Measurements from ENCODE around the gene CPLX3.

Gene CPLX3

DNA sequence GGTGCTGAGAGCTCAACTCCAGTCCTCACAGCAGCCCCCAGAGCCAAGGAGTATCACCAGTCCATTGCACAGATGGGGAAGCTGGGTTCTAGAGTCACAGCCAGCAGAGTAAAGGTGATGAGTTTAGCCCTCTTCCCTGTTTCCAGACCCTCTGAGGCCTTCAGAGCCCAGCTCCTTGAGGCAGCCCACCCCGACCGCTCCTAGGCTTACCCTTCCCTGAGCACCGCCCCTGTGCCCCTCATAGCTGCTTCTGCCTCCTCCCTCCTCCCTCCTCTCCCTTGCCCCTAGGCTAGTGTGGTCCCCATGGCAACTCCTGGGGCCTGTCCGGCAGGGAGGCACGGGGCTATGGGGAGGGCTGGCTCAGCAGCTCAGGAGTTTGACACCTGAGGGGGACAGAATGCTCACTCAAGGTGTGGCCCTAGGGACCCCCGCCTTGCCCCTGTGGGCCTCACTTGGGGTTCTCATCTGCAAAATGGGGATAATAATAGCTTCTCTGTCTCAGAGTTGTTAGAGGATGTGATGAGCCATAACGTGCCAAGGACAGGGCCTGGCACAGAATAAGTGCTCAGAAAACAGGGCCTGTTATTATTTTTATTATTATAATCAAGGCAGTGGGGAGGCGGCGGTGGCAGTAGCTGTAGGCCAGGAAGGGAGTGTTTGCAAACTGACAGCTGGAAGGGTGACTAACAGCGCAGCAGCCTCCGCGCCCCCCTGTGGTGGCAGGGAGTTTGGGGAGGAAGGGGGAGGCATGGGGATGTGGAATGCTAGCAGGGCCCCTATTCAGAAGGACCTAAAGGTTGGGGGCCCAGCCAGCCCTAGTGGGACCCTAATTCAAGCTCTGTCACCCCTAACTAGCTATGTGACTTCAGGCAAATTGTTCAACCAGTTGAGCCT is 33.0 kb upstream of the CPLX3 start:
- peaks cover 3 to 8% of the 10 kb centered on the region in 2 experiments for H3K4me1 ChIP-seq (ENCODE audit: control insufficient read depth in 1 of 2, insufficient read depth in 2 of 2, low read length in 2 of 2)
- H3K4ac ChIP-seq (ENCODE audit: low read depth, low read length), result no peak overlapping the region
- H2AFZ ChIP-seq (ENCODE audit: insufficient read depth, low read length, poor library complexity), result no peak overlapping the region
- no peak overlapping the region for H2BK5ac ChIP-seq (ENCODE audit: low read depth, low read length, poor library complexity)
- H3K23ac ChIP-seq (ENCODE audit: low read length), result no peak overlapping the region
- H4K12ac ChIP-seq (ENCODE audit: low read depth, low read length), result no peak overlapping the region
- H3K14ac ChIP-seq (ENCODE audit: low read length), result no peak overlapping the region
- no peak overlapping the region for H3K18ac ChIP-seq (ENCODE audit: low read length)
- H3K9me3 ChIP-seq (ENCODE audit: insufficient read depth, low read depth, low read length), result peaks cover 1% of the 10 kb centered on the region
- H2BK12ac ChIP-seq (ENCODE audit: low read length), result no peak overlapping the region
- H3K79me2 ChIP-seq (ENCODE audit: control insufficient read depth, insufficient read depth, low read length, poor library complexity), result no peaks in the 10 kb centered on the region
- no peak overlapping the region for H3K27ac ChIP-seq (ENCODE audit: low read depth, low read length)
- no peak overlapping the region for H4K8ac ChIP-seq (ENCODE audit: low read depth, low read length)
- H3K79me1 ChIP-seq (ENCODE audit: low read length), result no peaks in the 10 kb centered on the region
- WGBS (ENCODE audit: extremely low coverage, insufficient coverage, insufficient read length), result no CpG with 5 or more reads among the region's 12 CpGs
- H3K9ac ChIP-seq (ENCODE audit: low read length), result no peak overlapping the region
- H4K91ac ChIP-seq (ENCODE audit: low read depth, low read length), result no peak overlapping the region
- H2AK5ac ChIP-seq (ENCODE audit: low read length), result no peak overlapping the region
- no peak overlapping the region for H3K4me2 ChIP-seq (ENCODE audit: low read length)
- H2BK120ac ChIP-seq (ENCODE audit: insufficient read depth, low read length, poor library complexity), result no peak overlapping the region
- H3K36me3 ChIP-seq (ENCODE audit: control insufficient read depth in 1 of 2, insufficient read depth in 2 of 2, low read length in 2 of 2), result peaks cover 7 to 8% of the 10 kb centered on the region in 2 experiments
- H3K4me3 ChIP-seq (ENCODE audit: low read depth, low read length), result no peak overlapping the region
- no peak for DNase-seq
- no peaks in the 10 kb centered on the region for H3K27me3 ChIP-seq (ENCODE audit: insufficient read depth, low read length)

DNA sequence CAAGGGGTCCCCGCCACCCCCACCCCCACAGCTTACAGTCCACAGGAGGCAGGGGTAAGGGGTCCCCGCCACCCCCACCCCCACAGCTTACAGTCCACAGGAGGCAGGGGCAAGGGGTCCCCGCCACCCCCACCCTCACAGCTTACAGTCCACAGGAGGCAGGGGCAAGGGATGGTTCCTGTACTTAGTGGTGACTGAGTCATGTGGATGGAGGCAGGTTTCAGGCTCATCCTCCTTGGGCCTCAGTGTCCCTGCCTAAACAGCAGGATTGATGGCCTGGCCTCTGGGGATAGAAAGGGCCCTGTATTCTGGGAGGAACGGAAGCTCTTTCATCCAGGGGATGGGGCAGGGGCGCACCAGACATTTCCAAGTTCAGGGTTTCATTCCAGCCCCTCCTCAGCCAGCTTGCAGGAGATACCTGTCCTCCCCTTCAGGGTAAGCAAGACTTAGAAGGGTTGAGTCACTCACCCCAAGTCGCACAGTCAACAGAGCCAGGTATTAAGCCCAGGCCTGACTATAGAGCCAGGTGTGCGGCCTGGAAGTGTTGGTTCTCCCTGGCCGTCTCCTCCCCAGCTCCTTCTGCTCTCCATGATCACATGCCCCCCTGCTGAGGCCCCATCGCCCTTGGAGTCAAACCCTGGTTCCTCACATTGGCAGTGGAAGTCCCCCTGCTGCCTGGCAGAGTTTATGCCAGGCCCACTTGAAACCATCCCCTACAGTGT is 32.0 kb upstream of the CPLX3 start:
- Histone ChIP-seq H2AK5ac (ENCODE audit: low read length) (no peak overlapping the region), H3K27me3 (ENCODE audit: insufficient read depth, low read length) (no peaks in the 10 kb centered on the region)

DNA sequence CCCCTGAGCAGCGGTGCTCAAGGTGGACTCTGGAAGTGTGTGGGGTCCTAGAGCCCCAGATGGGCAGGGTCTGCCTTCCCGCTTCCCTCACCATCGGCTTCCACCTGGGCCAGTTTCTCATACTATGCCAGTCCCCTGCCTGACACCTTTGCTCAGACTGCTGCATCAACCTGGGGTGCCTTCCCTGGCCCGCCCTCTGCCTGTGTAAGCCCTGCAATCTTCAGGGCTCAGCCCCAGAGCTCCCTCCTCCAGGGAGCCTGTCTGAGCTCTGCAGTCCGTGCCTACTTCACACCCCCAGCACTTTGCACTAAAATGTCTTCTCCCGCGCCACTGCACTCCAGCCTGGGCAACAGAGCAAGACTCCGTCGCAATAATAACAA is 31.5 kb upstream of the CPLX3 start:
- H3K23ac ChIP-seq (ENCODE audit: low read length), result no peak overlapping the region
- H3K4me3 ChIP-seq (ENCODE audit: low read depth, low read length), result no peak overlapping the region
- H2AFZ ChIP-seq (ENCODE audit: insufficient read depth, low read length, poor library complexity), result no peak overlapping the region
- no peak overlapping the region for H3K27ac ChIP-seq (ENCODE audit: low read depth, low read length)
- H2BK5ac ChIP-seq (ENCODE audit: low read depth, low read length, poor library complexity), result no peak overlapping the region
- no peak overlapping the region for H3K4me2 ChIP-seq (ENCODE audit: low read length)
- no peak overlapping the region for H3K9ac ChIP-seq (ENCODE audit: low read length)
- no peak overlapping the region for H3K14ac ChIP-seq (ENCODE audit: low read length)
- H3K4me1 ChIP-seq (ENCODE audit: control insufficient read depth in 1 of 2, insufficient read depth in 2 of 2, low read length in 2 of 2), result peaks cover 3 to 6% of the 10 kb centered on the region in 2 experiments
- H2BK12ac ChIP-seq (ENCODE audit: low read length), result no peak overlapping the region
- no peak for DNase-seq
- H3K27me3 ChIP-seq (ENCODE audit: insufficient read depth, low read length), result no peaks in the 10 kb centered on the region
- H2BK120ac ChIP-seq (ENCODE audit: insufficient read depth, low read length, poor library complexity), result no peak overlapping the region
- H3K36me3 ChIP-seq (ENCODE audit: control insufficient read depth in 1 of 2, insufficient read depth in 2 of 2, low read length in 2 of 2), result peaks cover 20 to 23% of the 10 kb centered on the region in 2 experiments
- H4K91ac ChIP-seq (ENCODE audit: low read depth, low read length), result no peak overlapping the region
- H3K79me2 ChIP-seq (ENCODE audit: control insufficient read depth, insufficient read depth, low read length, poor library complexity), result no peaks in the 10 kb centered on the region
- no peaks in the 10 kb centered on the region for H3K79me1 ChIP-seq (ENCODE audit: low read length)
- no peak overlapping the region for H3K4ac ChIP-seq (ENCODE audit: low read depth, low read length)
- H2AK5ac ChIP-seq (ENCODE audit: low read length), result no peak overlapping the region
- peaks cover 1% of the 10 kb centered on the region for H3K9me3 ChIP-seq (ENCODE audit: insufficient read depth, low read depth, low read length)
- no peak overlapping the region for H3K18ac ChIP-seq (ENCODE audit: low read length)
- WGBS (ENCODE audit: extremely low coverage, insufficient coverage, insufficient read length), result no CpG with 5 or more reads among the region's 9 CpGs
- H4K12ac ChIP-seq (ENCODE audit: low read depth, low read length), result no peak overlapping the region
- H4K8ac ChIP-seq (ENCODE audit: low read depth, low read length), result no peak overlapping the region

More for the DNA sequence above, 32.0 kb upstream of the CPLX3 start:
- no CpG with 5 or more reads among the region's 9 CpGs for WGBS (ENCODE audit: extremely low coverage, insufficient coverage, insufficient read length)
- peaks cover 1% of the 10 kb centered on the region for H3K9me3 ChIP-seq (ENCODE audit: insufficient read depth, low read depth, low read length)
- H3K4me1 ChIP-seq (ENCODE audit: control insufficient read depth in 1 of 2, insufficient read depth in 2 of 2, low read length in 2 of 2), result peaks cover 3 to 6% of the 10 kb centered on the region in 2 experiments
- peaks cover 15 to 17% of the 10 kb centered on the region in 2 experiments for H3K36me3 ChIP-seq (ENCODE audit: control insufficient read depth in 1 of 2, insufficient read depth in 2 of 2, low read length in 2 of 2)
- no peak overlapping the region for H3K4me3 ChIP-seq (ENCODE audit: low read depth, low read length)
- no peak overlapping the region for H3K9ac ChIP-seq (ENCODE audit: low read length)
- H2AFZ ChIP-seq (ENCODE audit: insufficient read depth, low read length, poor library complexity), result no peak overlapping the region
- no peak for DNase-seq
- H3K79me1 ChIP-seq (ENCODE audit: low read length), result no peaks in the 10 kb centered on the region
- no peak overlapping the region for H3K4ac ChIP-seq (ENCODE audit: low read depth, low read length)
- no peak overlapping the region for H4K12ac ChIP-seq (ENCODE audit: low read depth, low read length)
- H2BK5ac ChIP-seq (ENCODE audit: low read depth, low read length, poor library complexity), result no peak overlapping the region
- H4K8ac ChIP-seq (ENCODE audit: low read depth, low read length), result no peak overlapping the region
- no peaks in the 10 kb centered on the region for H3K79me2 ChIP-seq (ENCODE audit: control insufficient read depth, insufficient read depth, low read length, poor library complexity)
- no peak overlapping the region for H3K23ac ChIP-seq (ENCODE audit: low read length)
- no peak overlapping the region for H4K91ac ChIP-seq (ENCODE audit: low read depth, low read length)
- no peak overlapping the region for H2BK12ac ChIP-seq (ENCODE audit: low read length)
- no peak overlapping the region for H3K27ac ChIP-seq (ENCODE audit: low read depth, low read length)
- no peak overlapping the region for H3K18ac ChIP-seq (ENCODE audit: low read length)
- H2BK120ac ChIP-seq (ENCODE audit: insufficient read depth, low read length, poor library complexity), result no peak overlapping the region
- no peak overlapping the region for H3K14ac ChIP-seq (ENCODE audit: low read length)
- no peak overlapping the region for H3K4me2 ChIP-seq (ENCODE audit: low read length)

DNA sequence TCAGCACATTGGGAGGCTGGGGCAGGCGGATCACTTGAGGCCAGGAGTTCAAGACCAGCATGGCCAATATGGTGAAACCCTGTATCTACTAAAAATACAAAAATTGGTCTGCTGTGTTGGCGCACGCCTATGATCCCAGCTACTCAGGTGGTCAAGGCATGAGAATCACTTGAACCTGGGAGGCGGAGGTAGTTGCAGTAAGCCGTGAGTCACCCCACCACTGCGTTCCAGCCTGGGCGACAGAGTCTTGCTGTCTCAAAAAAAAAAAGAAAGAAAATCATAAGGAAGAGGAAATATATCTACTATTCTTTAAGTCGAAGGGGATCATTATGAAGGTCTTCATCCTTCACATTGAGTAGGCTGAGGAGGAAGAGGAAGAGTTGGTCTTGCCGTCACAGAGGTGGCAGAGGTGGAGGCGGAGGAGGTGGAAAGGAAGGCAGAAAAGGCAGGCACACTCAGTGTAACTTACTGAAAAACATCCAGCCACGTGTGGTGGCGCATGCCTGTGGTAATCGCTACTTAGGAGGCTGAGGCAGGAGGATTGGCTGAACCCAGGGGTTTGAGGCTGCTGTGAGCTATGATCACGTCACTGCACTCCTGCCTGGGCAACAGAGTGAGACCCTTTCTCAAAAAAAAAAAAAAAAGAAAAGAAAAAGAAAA is 30.3 kb upstream of the CPLX3 start:
- Histone ChIP-seq H3K4me3 (ENCODE audit: low read depth, low read length) (no peak overlapping the region), H2AFZ (ENCODE audit: insufficient read depth, low read length, poor library complexity) (no peak overlapping the region), H3K79me1 (ENCODE audit: low read length) (no peaks in the 10 kb centered on the region), H3K14ac (ENCODE audit: low read length) (no peak overlapping the region), H2BK12ac (ENCODE audit: low read length) (no peak overlapping the region), H4K12ac (ENCODE audit: low read depth, low read length) (no peak overlapping the region), H4K8ac (ENCODE audit: low read depth, low read length) (no peak overlapping the region), H3K9me3 (ENCODE audit: insufficient read depth, low read depth, low read length) (peaks cover 1% of the 10 kb centered on the region), H3K79me2 (ENCODE audit: control insufficient read depth, insufficient read depth, low read length, poor library complexity) (no peaks in the 10 kb centered on the region), H3K4ac (ENCODE audit: low read depth, low read length) (no peak overlapping the region), H2BK120ac (ENCODE audit: insufficient read depth, low read length, poor library complexity) (no peak overlapping the region), H4K91ac (ENCODE audit: low read depth, low read length) (no peak overlapping the region), H3K4me1 (ENCODE audit: control insufficient read depth in 1 of 2, insufficient read depth in 2 of 2, low read length in 2 of 2) (peaks cover 3 to 6% of the 10 kb centered on the region in 2 experiments), H3K27me3 (ENCODE audit: insufficient read depth, low read length) (no peaks in the 10 kb centered on the region), H3K9ac (ENCODE audit: low read length) (no peak overlapping the region), H2AK5ac (ENCODE audit: low read length) (no peak overlapping the region), H3K18ac (ENCODE audit: low read length) (no peak overlapping the region), H3K23ac (ENCODE audit: low read length) (no peak overlapping the region), H2BK5ac (ENCODE audit: low read depth, low read length, poor library complexity) (no peak overlapping the region), H3K27ac (ENCODE audit: low read depth, low read length) (no peak overlapping the region), H3K36me3 (ENCODE audit: control insufficient read depth in 1 of 2, insufficient read depth in 2 of 2, low read length in 2 of 2) (peaks cover 30 to 31% of the 10 kb centered on the region in 2 experiments), H3K4me2 (ENCODE audit: low read length) (no peak overlapping the region)
- WGBS (ENCODE audit: extremely low coverage, insufficient coverage, insufficient read length), result no CpG with 5 or more reads among the region's 14 CpGs
- DNase-seq, result peak; percentile 49 to 53

All from trophoblast cell (in vitro differentiated cells and primary cell).